ENCODE data around the gene ENTPD7.

The ENTPD7 gene

DNA sequence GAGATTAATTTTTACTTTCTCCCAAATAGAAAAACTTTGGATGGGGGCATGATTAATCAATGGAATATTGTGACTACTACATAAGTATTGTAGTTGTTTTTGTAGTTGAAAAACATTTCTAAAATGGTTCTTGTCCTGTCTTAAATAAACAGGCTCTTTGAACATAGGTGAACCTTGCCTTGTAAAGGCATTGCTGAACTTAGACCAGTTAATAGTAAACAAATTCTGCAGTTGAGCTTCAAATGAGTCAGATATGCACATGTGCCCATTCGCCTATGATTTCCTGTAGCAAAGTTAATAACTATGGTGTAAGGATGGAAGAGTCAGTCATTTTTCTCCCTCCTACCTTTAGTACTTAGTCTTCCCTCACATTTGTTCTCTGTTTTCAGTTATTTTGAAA lies 95.4 kb downstream of the ENTPD7 start:
- FAIRE-seq = no peak
